ENCODE measurements around the gene MGMT.

DNA sequence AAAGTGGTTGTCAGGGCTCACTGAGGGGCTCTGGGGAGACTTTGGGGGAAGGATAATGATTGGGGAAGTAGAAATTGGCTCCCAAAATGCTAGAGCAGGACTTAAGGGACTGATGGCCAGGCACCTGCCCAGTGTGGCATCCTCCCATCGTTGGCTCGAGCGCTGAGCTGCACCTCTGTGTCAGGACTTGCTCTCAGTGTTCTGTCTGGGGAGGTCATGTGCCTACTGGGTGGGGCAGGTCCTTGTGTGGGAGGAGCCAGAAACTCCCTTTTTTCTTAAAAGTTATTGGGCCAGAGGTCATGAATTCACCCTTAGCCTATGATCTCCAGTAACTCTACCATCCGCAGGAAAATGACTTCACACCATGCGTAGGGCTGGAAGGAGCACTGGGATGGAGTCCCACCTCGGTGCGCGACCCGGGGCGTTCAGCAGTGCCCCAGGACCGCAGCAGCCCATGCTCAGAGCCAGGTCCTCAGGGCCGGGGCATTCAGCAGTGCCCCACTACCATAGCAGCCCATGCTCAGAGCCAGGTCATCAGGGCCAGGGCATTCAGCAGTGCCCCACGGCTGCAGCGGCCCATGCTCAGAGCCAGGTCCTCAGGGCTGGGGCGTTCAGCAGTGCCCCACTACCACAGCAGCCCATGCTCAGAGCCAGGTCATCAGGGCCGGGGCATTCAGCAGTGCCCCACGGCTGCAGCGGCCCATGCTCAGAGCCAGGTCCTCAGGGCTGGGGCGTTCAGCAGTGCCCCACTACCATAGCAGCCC, 275.1 kb downstream of the MGMT start:
- TF ChIP-seq ZNF274 (IDR thresholded peaks at IDR 0.05; ENCODE audit: low read depth, low read length) (no peak), SUZ12 (IDR thresholded peaks at IDR 0.05; ENCODE audit: extremely low read depth, insufficient read depth, insufficient read length) (no peak), YY1 (IDR thresholded peaks at IDR 0.05; ENCODE audit: insufficient read depth, insufficient read length) (no peak)
